HEK293 (cell line): Measurements from ENCODE around the gene SLC16A6.

Source experiments
- IKZF3 ChIP-seq: fragments of 450-650 bp; IDR thresholded peaks from 2 replicates; pipeline ENCODE4 v1.5.0; 2018; ENCODE audit warnings: missing biosample characterization, mild to moderate bottlenecking, missing genetic modification characterization, moderate library complexity
- MEIS1 ChIP-seq: sonication (generic); formaldehyde crosslinking; IDR thresholded peaks from 2 replicates; pipeline ENCODE4 v1.8.1; 2022; ENCODE audit warnings: missing genetic modification reagents, mild to moderate bottlenecking, borderline replicate concordance
- ZEB2 ChIP-seq: fragments of 450-650 bp; formaldehyde crosslinking; IDR thresholded peaks from 2 replicates; pipeline ENCODE4 v1.5.1; 2016; ENCODE audit warnings: missing biosample characterization, missing genetic modification characterization
- ZNF121 ChIP-seq: fragments of 450-650 bp; formaldehyde crosslinking; IDR thresholded peaks from 2 replicates; pipeline ENCODE4 v1.5.1; 2016; ENCODE audit warnings: missing biosample characterization, missing genetic modification characterization
- ZNF132 ChIP-seq: fragments of 450-650 bp; formaldehyde crosslinking; IDR thresholded peaks from 2 replicates; pipeline ENCODE4 v1.5.1; 2017; ENCODE audit warnings: missing biosample characterization, missing genetic modification characterization, borderline replicate concordance
- ZNF155 ChIP-seq: fragments of 450-650 bp; formaldehyde crosslinking; IDR thresholded peaks from 2 replicates; pipeline ENCODE4 v1.5.1; 2016; ENCODE audit warnings: missing biosample characterization, missing genetic modification characterization
- ZNF175 ChIP-seq: fragments of 450-650 bp; formaldehyde crosslinking; IDR thresholded peaks from 2 replicates; pipeline ENCODE4 v1.5.1; 2016; ENCODE audit warnings: missing biosample characterization, missing genetic modification characterization
- ZNF302 ChIP-seq: fragments of 450-650 bp; formaldehyde crosslinking; IDR thresholded peaks from 2 replicates; pipeline ENCODE4 v1.5.1; 2016; ENCODE audit warnings: missing biosample characterization, missing genetic modification characterization, low read depth
- ZNF514 ChIP-seq: fragments of 450-650 bp; formaldehyde crosslinking; IDR thresholded peaks from 2 replicates; pipeline ENCODE4 v1.5.1; 2016; ENCODE audit warnings: missing biosample characterization, missing genetic modification characterization
- ZNF629 ChIP-seq: fragments of 450-650 bp; formaldehyde crosslinking; IDR thresholded peaks from 2 replicates; pipeline ENCODE4 v1.5.1; 2017; ENCODE audit warnings: missing biosample characterization, missing genetic modification characterization
- ZNF76 ChIP-seq: fragments of 450-650 bp; formaldehyde crosslinking; IDR thresholded peaks from 2 replicates; pipeline ENCODE4; 2016; ENCODE audit warnings: low read depth, missing biosample characterization, missing genetic modification characterization, borderline replicate concordance
- TF ChIP-seq, protein P1 (sequence below): fragments of 450-650 bp; formaldehyde crosslinking; IDR thresholded peaks from 2 replicates; pipeline ENCODE4 v1.5.1; 2017; ENCODE audit warnings: missing biosample characterization, missing genetic modification characterization
- TF ChIP-seq, protein P2 (sequence below): fragments of 450-650 bp; formaldehyde crosslinking; IDR thresholded peaks from 2 replicates; pipeline ENCODE4 v1.5.1; 2016; ENCODE audit warnings: missing biosample characterization, missing genetic modification characterization
- TF ChIP-seq, protein P3 (sequence below): fragments of 450-650 bp; IDR thresholded peaks from 2 replicates; pipeline ENCODE4 v1.5.1; 2018; ENCODE audit warnings: missing biosample characterization, mild to moderate bottlenecking, missing genetic modification characterization

DNA sequence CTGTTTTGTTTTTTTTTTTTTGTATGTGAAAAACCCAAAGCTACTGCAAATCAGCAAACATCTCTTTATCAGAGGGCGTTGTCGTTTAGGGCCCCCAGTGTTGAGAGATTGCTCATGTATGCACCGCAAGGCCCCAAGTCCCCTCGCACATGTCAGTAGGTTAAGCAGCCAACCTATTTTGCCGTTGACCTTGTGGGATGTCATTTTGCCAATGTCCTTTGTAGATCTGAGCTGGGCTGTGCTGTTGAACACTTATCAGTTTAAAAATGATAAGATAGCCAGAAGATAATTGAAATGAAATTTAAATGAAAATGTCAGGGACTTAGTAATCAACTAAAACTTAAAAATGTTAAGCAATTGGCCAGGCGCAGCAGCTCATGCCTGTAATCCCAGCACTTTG is 26.5 kb upstream of the SLC16A6 start:
- TF ChIP-seq MEIS1 (CRISPR knock-in tag), result no peak
- TF ChIP-seq, protein P1, sequence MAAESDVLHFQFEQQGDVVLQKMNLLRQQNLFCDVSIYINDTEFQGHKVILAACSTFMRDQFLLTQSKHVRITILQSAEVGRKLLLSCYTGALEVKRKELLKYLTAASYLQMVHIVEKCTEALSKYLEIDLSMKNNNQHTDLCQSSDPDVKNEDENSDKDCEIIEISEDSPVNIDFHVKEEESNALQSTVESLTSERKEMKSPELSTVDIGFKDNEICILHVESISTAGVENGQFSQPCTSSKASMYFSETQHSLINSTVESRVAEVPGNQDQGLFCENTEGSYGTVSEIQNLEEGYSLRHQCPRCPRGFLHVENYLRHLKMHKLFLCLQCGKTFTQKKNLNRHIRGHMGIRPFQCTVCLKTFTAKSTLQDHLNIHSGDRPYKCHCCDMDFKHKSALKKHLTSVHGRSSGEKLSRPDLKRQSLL (tag by site-specific recombination), result no peak
- TF ChIP-seq, protein P2, sequence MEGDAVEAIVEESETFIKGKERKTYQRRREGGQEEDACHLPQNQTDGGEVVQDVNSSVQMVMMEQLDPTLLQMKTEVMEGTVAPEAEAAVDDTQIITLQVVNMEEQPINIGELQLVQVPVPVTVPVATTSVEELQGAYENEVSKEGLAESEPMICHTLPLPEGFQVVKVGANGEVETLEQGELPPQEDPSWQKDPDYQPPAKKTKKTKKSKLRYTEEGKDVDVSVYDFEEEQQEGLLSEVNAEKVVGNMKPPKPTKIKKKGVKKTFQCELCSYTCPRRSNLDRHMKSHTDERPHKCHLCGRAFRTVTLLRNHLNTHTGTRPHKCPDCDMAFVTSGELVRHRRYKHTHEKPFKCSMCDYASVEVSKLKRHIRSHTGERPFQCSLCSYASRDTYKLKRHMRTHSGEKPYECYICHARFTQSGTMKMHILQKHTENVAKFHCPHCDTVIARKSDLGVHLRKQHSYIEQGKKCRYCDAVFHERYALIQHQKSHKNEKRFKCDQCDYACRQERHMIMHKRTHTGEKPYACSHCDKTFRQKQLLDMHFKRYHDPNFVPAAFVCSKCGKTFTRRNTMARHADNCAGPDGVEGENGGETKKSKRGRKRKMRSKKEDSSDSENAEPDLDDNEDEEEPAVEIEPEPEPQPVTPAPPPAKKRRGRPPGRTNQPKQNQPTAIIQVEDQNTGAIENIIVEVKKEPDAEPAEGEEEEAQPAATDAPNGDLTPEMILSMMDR, result no peak
- TF ChIP-seq ZNF76 (tag by site-specific recombination), result no peak
- TF ChIP-seq IKZF3, result no peak
- TF ChIP-seq, protein P3, sequence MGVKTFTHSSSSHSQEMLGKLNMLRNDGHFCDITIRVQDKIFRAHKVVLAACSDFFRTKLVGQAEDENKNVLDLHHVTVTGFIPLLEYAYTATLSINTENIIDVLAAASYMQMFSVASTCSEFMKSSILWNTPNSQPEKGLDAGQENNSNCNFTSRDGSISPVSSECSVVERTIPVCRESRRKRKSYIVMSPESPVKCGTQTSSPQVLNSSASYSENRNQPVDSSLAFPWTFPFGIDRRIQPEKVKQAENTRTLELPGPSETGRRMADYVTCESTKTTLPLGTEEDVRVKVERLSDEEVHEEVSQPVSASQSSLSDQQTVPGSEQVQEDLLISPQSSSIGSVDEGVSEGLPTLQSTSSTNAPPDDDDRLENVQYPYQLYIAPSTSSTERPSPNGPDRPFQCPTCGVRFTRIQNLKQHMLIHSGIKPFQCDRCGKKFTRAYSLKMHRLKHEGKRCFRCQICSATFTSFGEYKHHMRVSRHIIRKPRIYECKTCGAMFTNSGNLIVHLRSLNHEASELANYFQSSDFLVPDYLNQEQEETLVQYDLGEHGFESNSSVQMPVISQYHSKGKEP (tag by site-specific recombination), result no peak
- no peak for TF ChIP-seq ZNF132 (tag by site-specific recombination)
- TF ChIP-seq ZEB2 (tag by site-specific recombination), result no peak
- TF ChIP-seq ZNF175 (tag by site-specific recombination), result no peak
- no peak for TF ChIP-seq ZNF629
- TF ChIP-seq ZNF155 (tag by site-specific recombination), result no peak
- no peak for TF ChIP-seq ZNF514 (tag by site-specific recombination)
- no peak for TF ChIP-seq ZNF302 (tag by site-specific recombination)
- no peak for TF ChIP-seq ZNF121 (tag by site-specific recombination)
